Heart left ventricle (tissue), 13 donors: ENCODE measurements around the gene GTSE1.

Experiments used
- POLR2A ChIP-seq, 2 donors: fragments of 450-650 bp; IDR thresholded peaks; one replicate each; pipeline ENCODE4 v1.6.1; 2017; ENCODE audit warnings: antibody characterized with exemption in 2 of 2, mild to moderate bottlenecking in 2 of 2, moderate library complexity in 2 of 2
- TF ChIP-seq, protein P1 (sequence below), 12 donors: fragments of 200-600 bp; sonication (generic) in 4 of 12; IDR thresholded peaks; one replicate each; pipeline versions ENCODE4 v1.5.0 to v1.8.0; 2018 to 2022; ENCODE audit warnings: antibody characterized with exemption in 12 of 12, mild to moderate bottlenecking in 5 of 12
- donor health status: ischemic (EF 13 %, LVEDD 7.1; RV severe dilation, severe dysfunction).
- donor health status: DM: no; HTN: yes; CAD: no.
- donor health status: DM: no; HTN: no; CAD: no.
- donor health status: ischemic (EF 25% LVEDD 6.9; RV normal size, moderate dysfunction).
- donor health status: ischemic (EF 25% LVEDD 5.7; RV mildly dilated, moderate dysfunction).
- donor health status: ischemic (EF 35%, LVEDD 5.7; RV mildly dilated, moderate dysfunction).
- donor health status: nonischemic (EF 11% LVEDD 7.7; RV severe dilation, severe dysfunction).
- donor health status: DM: yes; HTN: yes; CAD: no.
- donor health status: PGD.
- donor health status: ischemic (EF 29% LVEDD 5.4; RV normal size, mild dysfunction).
- donor health status: nonischemic (EF 23%, LVEDD 6.1; RV moderate dilation, normal function).

GRCh38 chr22:46347646-46348045 is 51.0 kb downstream of the GTSE1 start:
- TF ChIP-seq, protein P1, sequence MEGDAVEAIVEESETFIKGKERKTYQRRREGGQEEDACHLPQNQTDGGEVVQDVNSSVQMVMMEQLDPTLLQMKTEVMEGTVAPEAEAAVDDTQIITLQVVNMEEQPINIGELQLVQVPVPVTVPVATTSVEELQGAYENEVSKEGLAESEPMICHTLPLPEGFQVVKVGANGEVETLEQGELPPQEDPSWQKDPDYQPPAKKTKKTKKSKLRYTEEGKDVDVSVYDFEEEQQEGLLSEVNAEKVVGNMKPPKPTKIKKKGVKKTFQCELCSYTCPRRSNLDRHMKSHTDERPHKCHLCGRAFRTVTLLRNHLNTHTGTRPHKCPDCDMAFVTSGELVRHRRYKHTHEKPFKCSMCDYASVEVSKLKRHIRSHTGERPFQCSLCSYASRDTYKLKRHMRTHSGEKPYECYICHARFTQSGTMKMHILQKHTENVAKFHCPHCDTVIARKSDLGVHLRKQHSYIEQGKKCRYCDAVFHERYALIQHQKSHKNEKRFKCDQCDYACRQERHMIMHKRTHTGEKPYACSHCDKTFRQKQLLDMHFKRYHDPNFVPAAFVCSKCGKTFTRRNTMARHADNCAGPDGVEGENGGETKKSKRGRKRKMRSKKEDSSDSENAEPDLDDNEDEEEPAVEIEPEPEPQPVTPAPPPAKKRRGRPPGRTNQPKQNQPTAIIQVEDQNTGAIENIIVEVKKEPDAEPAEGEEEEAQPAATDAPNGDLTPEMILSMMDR (IDR thresholded peaks at IDR 0.05), result no peak
- no peak for TF ChIP-seq POLR2A (IDR thresholded peaks at IDR 0.05)
